Esophagus (tissue), 2 donors: ENCODE measurements around the gene UBE2H. TPM values are rescaled to one million over a fixed set of nuclear protein-coding genes. Genes with fewer than 3 reads are reported as not detected.
"Not testable (repeated sequence)": the region's sequence is repeated elsewhere in the genome, so short reads cannot be mapped to it uniquely, and the experiment has no call there.

ENCODE experiments used
- H3K27ac ChIP-seq, 2 donors: one replicate each; pipeline ENCODE4 v1.5.1; 2013; ENCODE audit warnings: low read depth in 2 of 2, mild to moderate bottlenecking in 2 of 2, inconsistent platforms in 1 of 2, low read length in 1 of 2, moderate library complexity in 1 of 2
- H3K27me3 ChIP-seq, 2 donors: one replicate each; pipeline ENCODE4 v1.6.1; 2013; ENCODE audit warnings: low read length in 2 of 2, control low read depth in 1 of 2, mild to moderate bottlenecking in 1 of 2; ENCODE audit not compliant: insufficient read depth in 2 of 2, control insufficient read depth in 1 of 2
- H3K36me3 ChIP-seq, 2 donors: one replicate each; pipeline ENCODE4 v1.6.1; 2013; ENCODE audit warnings: low read length in 1 of 2; ENCODE audit not compliant: control insufficient read depth in 2 of 2, insufficient read depth in 2 of 2
- H3K4me1 ChIP-seq, 2 donors: one replicate each; pipeline ENCODE4 v1.6.1; 2013; ENCODE audit warnings: low read length in 1 of 2; ENCODE audit not compliant: control insufficient read depth in 2 of 2, insufficient read depth in 2 of 2
- H3K4me3 ChIP-seq, 2 donors: one replicate each; pipeline ENCODE4 v1.5.1; 2013; ENCODE audit warnings: low read length in 2 of 2, mild to moderate bottlenecking in 2 of 2, low read depth in 1 of 2, moderate library complexity in 1 of 2
- H3K9me3 ChIP-seq, 2 donors: one replicate each; pipeline ENCODE4 v1.6.1; 2013; ENCODE audit warnings: mild to moderate bottlenecking in 2 of 2, low read depth in 1 of 2, low read length in 1 of 2, moderate library complexity in 1 of 2; ENCODE audit not compliant: control insufficient read depth in 2 of 2, insufficient read depth in 1 of 2
- WGBS, 2 donors: extraction: QIAGEN DNeasy Blood & Tissue Kit; methylation state at CpG; one replicate each; pipeline ENCODE4 v1.1.7; 2013; 5-methylcytosine and 5-hydroxymethylcytosine counted together
- polyA plus RNA-seq, 2 donors: library from polyadenylated mRNA; stranded (reverse); fragments of 200-250 nt; gene quantifications; one replicate each; pipeline ENCODE4 v1.2.3, GENCODE V29; 2013
- donor health status: healthy with polysubstance abuse.
- donor health status: Bipolar disorder and iron deficiency.

Gene UBE2H
- polyA plus RNA-seq, 2 donors, result 31.1 to 51.1 TPM

DNA sequence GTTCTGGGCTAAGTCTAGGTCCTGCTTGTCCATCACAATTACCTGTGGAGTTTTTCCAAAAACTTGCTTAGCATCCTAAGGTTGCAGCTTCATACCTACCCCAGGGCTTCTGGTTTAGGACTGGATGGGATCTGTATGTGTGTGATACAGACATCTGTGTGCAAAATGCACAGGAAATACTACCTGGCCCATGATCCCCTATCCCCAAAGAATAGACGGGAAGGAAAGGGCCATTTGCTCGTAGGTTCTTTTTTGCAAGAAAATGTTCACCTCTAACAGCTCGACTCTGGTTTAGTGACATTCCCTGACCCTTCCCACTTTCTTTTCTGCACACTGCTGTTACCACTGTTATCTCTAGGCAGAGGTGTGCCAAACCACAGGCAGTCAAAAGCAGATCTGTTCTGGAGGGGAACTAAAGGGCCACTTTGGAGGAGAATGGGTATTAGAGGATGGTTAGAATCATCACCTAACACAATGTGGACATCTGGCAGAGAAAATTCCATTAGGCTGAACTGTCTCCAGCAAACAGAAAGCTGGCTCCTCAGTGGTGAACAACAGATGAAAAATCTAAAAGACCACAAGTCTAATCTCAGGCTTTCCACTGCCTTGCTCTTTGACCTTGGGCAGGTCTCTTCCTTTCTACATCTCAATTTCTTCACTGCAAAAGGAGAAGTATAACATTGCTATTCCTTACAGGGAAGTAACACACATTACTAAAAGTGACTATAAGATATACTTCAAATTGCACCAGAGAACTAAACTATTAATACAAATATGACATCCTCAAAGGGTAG lies 107.4 kb downstream of the UBE2H start:
- WGBS, 2 donors, result 63 to 68% methylated on average over 3 of the region's 3 CpGs
- no peak overlapping the region for H3K4me3 ChIP-seq
- no peaks in the 10 kb centered on the region for H3K27me3 ChIP-seq
- H3K27ac ChIP-seq, result no peak overlapping the region
- H3K4me1 ChIP-seq, result peaks cover 0 to 10% of the 10 kb centered on the region in 2 donors
- H3K9me3 ChIP-seq, result no peaks in the 10 kb centered on the region
- no peaks in the 10 kb centered on the region for H3K36me3 ChIP-seq

DNA sequence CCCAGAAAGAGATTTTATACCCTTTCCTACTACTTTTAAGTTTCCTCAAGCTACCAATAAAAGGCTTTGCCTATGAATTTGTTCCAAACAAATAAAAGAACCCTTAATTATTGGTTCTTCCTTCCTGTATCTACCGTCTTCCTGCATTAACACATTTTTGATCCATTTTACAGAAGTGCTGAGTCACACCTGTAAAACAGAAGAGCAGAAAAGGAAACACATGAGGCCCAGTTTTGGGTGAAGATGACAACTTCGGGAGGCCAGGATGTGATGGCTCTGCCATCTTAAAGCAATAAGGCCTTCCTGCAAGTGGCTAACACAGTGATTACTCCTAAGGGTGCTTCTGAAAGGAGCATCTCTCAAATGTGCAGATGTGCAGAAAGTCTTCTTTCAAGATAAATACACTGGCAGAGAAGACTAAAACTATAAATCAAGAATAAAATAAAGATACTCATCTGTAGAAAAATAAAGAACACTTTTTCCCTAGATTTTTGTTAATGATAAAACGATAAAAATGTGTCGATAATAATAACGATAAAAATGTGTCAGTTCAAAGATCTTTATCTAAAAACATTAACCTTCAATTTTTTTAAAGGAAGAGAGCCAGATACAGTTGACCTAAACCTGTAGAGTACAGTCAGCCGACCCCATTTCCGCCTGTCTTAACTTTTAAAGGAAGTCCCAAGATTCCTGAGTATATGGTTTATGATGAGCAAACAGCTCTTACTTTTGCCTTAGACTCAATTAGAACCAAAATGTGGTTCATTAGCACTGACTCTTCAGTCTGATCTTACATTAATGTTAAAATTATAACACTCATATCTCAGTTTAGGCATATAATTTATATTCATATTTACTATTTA lies 108.6 kb downstream of the UBE2H start:
- WGBS, 2 donors, result 68 to 69% methylated on average over 7 of the region's 7 CpGs
- Histone ChIP-seq H3K27ac (peak overlapping the region in 1 of 2 donors; percentile 59), H3K36me3 (no peaks in the 10 kb centered on the region), H3K9me3 (no peaks in the 10 kb centered on the region), H3K4me1 (peaks cover 0 to 10% of the 10 kb centered on the region in 2 donors), H3K27me3 (no peaks in the 10 kb centered on the region), H3K4me3 (no peak overlapping the region)

GRCh38 chr7:129843365-129843898 lies 109.3 kb downstream of the UBE2H start:
- Histone ChIP-seq H3K4me1 (peaks cover 0 to 10% of the 10 kb centered on the region in 2 donors), H3K36me3 (peaks cover 0 to 2% of the 10 kb centered on the region in 2 donors), H3K27me3 (no peaks in the 10 kb centered on the region), H3K27ac (no peak overlapping the region), H3K4me3 (no peak overlapping the region), H3K9me3 (no peaks in the 10 kb centered on the region)
- WGBS, 2 donors, result 75 to 78% methylated on average over 12 of the region's 12 CpGs

GRCh38 chr7:129841465-129841864 lies 111.3 kb downstream of the UBE2H start:
- H3K27me3 ChIP-seq, result no peaks in the 10 kb centered on the region
- H3K27ac ChIP-seq, result no peak overlapping the region

DNA sequence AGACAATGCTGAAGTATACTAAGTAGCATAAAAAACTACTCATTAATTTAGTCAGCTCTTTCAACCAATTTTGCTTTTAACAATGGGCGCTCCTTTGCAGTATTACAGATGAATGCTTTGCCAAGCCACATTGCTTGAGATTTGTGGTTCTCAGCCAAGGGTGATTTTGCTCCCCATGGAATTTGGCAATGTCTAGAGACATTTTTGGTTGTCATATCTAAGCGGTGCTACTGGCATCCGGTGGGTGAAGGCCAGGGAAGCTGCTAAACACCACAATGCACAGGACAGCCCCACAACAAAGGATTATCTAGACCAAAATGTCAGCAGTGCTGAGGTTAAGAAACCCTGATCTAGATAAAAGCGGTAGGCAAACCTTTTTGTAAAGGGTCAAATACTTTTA lies 112.0 kb downstream of the UBE2H start:
- Histone ChIP-seq H3K36me3 (peaks cover 0 to 10% of the 10 kb centered on the region in 2 donors), H3K4me1 (peaks cover 0 to 10% of the 10 kb centered on the region in 2 donors), H3K4me3 (no peak overlapping the region), H3K27me3 (no peaks in the 10 kb centered on the region), H3K9me3 (no peaks in the 10 kb centered on the region), H3K27ac (peak overlapping the region in 1 of 2 donors; percentile 25)
- 31 to 37% methylated on average over 4 of the region's 4 CpGs for WGBS, 2 donors

More at GRCh38 chr7:129841465-129841864, 111.3 kb downstream of the UBE2H start:
- Histone ChIP-seq H3K4me1 (peaks cover 0 to 10% of the 10 kb centered on the region in 2 donors), H3K9me3 (no peaks in the 10 kb centered on the region), H3K4me3 (no peak overlapping the region), H3K36me3 (peaks cover 0 to 10% of the 10 kb centered on the region in 2 donors)
- 79 to 86% methylated on average over 3 of the region's 3 CpGs for WGBS, 2 donors

DNA sequence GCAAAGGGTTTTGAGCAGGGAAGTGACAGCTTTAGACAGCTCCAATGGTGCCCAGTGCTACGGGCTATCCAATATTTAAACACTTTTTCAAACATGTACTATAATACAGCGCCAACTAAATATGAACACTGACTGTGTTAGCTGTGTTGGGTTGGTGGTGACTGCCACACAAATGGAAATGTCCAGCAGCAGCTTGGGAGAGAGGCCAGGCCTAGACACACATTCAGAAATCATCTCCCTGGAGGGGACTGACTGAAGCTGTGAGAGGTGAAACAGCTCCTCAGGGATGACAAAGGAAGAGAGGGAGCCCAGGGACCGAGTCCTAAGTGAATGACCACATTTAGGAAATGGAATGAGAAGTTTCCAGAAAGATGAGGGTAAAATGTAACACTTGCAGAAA lies 115.8 kb downstream of the UBE2H start:
- Histone ChIP-seq H3K27me3 (no peaks in the 10 kb centered on the region), H3K36me3 (peaks cover 3 to 13% of the 10 kb centered on the region in 2 donors), H3K9me3 (no peaks in the 10 kb centered on the region), H3K4me1 (no peaks in the 10 kb centered on the region), H3K4me3 (no peak overlapping the region), H3K27ac (no peak overlapping the region)
- WGBS, 2 donors, result 86 to 88% methylated on average over 3 of the region's 3 CpGs

DNA sequence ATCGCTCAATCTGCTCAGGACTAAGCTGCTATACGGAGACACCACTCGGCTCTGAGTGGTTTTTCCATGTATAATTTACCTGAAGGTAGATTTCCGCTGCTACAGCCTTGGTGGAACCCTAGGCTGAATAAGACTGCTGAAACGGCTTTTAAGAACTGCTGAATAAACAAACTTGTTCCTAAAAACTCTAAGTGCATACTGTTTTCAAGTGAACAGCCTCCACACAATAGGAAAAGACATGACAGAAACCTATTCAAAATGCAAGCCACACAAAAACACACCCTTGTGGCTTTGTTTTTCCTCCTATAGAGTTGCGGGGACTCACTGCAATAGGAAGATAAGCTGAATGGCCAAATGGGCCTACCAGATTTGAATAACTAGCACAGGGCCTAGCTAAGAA lies 117.2 kb downstream of the UBE2H start:
- Histone ChIP-seq H3K27ac (no peak overlapping the region), H3K9me3 (no peaks in the 10 kb centered on the region), H3K27me3 (no peaks in the 10 kb centered on the region), H3K4me1 (no peaks in the 10 kb centered on the region), H3K4me3 (no peak overlapping the region), H3K36me3 (peaks cover 3 to 13% of the 10 kb centered on the region in 2 donors)
- WGBS, 2 donors, result 67 to 71% methylated on average over 6 of the region's 6 CpGs

GRCh38 chr7:129833353-129833752 lies 119.4 kb downstream of the UBE2H start:
- not testable (repeated sequence) for H3K9me3 ChIP-seq, H3K4me1 ChIP-seq, H3K27ac ChIP-seq, H3K27me3 ChIP-seq, H3K4me3 ChIP-seq
- WGBS, 2 donors, result 87 to 91% methylated on average over 6 of the region's 6 CpGs
- peaks cover 5 to 11% of the 10 kb centered on the region in 2 donors for H3K36me3 ChIP-seq

DNA sequence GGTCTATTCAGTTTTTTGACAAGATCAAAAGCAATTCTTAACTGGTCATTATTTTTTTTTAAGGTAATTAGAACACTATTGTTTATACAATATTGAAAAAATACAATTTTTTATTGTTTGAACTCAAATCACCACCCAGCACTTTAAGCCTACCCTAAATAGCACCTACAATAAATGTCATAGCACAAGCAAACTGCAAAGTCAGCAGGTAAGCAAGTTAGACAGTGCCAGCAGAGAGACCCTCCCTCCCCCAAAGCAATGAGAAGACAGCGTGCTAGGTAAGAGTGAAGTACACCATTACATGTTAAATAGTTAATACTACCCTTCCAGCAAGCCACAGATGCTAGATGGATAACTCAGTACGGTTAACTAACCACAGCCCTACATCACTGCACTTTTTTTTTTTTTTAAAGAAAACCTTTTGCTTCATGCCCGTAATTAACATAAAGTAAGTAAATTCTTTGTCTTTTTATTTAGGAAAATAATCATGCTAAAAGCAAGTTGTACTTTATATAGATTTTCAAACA lies 120.0 kb downstream of the UBE2H start:
- H3K4me1 ChIP-seq, result peaks cover 0 to 2% of the 10 kb centered on the region in 2 donors
- H3K27ac ChIP-seq, result no peak overlapping the region

More for the DNA sequence above, 120.0 kb downstream of the UBE2H start:
- 93 to 95% methylated on average over 3 of the region's 3 CpGs for WGBS, 2 donors
- no peaks in the 10 kb centered on the region for H3K27me3 ChIP-seq
- H3K36me3 ChIP-seq, result peaks cover 5 to 10% of the 10 kb centered on the region in 2 donors
- no peak overlapping the region for H3K4me3 ChIP-seq
- H3K9me3 ChIP-seq, result no peaks in the 10 kb centered on the region
